ENCODE results near the gene ZDHHC24.

ZDHHC24 gene

DNA sequence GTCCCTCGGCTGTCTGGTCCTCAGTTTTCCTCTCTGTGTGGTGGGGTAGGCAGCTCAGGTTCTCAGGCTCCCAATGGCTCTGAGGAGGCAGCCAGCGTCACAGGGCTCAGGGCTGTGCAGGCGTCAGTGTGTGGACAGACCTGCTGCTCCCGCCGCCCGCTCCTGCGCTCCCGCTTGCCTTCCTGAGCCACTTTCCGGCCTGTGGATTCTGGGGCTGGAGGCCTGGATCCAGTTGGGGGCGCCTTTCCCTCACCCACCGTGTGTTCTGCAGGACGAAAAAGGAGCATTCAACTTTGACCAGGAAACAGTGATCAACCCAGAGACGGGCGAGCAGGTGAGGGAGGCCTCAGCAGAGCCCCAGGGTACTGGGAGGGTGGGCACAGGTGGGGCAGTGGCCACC is 50.9 kb downstream of the ZDHHC24 start:
- DNase-seq (ENCODE audit: low read depth), result no peak

GRCh38 chr11:66494458-66494857 is 51.4 kb downstream of the ZDHHC24 start:
- DNase-seq (ENCODE audit: low read depth), result no peak

DNA sequence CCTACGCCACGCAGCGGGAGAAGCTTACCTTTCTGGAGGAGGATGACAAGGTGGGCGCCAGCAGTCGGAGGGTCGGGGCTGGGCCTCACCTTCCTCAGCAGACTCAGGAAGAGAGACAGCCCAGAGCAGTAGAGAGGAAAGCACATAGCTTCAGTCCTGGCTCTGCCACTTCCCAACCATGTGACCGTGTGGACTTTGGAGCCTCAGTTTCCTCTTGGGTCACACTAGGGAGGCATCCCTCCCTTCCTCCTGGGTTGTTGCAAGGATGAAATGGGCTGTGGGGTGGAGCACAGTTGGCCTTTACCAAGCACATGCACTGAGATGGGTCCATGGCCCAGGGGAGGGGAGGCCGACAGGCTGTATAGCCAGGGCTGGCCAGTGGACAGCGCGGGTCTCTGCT is 52.7 kb downstream of the ZDHHC24 start:
- DNase-seq (ENCODE audit: low read depth), result no peak

GRCh38 chr11:66492161-66492865 is 53.5 kb downstream of the ZDHHC24 start:
- DNase-seq (ENCODE audit: low read depth), result no peak

DNA sequence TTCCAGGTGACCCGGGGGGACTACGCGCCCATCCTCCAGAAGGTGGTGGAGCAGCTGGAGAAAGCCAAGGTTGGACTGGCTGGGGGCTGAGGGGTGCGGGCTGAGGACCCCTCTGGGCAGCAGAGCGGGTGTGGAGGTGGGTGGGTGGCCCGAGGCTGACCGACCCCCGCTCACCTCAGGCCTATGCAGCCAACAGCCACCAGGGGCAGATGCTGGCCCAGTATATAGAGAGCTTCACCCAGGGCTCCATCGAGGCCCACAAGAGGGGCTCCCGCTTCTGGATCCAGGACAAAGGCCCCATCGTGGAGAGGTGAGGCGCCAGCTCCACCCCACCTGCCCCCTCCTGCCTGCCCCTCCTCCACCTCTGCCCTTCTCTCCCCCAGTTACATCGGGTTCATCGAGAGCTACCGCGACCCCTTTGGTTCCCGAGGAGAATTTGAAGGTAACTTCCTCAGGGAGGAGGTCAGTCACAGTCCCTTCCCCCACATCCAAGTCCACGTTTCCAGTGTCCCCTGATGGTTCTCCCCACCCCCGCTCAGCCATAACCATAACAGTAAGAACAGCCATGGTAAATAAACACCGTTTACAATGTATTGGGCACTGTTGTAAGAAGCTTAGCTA is 54.4 kb downstream of the ZDHHC24 start:
- DNase-seq (ENCODE audit: low read depth), result no peak

DNA sequence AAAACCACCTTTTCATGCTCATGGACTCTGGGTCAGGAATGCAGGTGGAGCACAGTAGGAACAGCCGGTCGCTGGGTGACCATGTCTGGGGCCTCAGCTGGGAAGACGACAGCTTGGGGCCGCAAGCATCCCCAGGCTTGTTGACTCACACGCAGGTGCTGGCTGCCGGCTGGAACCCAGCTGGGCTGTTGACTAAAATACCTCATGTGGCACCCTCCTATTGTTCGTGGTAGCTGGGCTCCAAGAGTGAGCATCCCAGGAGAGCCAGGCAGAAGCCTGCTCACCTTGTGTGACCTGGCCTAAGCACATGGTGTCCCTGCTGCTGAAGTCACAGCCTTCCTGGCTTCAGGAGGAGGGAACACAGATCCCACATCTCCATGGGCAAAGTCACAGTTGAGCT is 56.2 kb downstream of the ZDHHC24 start:
- no peak for DNase-seq (ENCODE audit: low read depth)

DNA sequence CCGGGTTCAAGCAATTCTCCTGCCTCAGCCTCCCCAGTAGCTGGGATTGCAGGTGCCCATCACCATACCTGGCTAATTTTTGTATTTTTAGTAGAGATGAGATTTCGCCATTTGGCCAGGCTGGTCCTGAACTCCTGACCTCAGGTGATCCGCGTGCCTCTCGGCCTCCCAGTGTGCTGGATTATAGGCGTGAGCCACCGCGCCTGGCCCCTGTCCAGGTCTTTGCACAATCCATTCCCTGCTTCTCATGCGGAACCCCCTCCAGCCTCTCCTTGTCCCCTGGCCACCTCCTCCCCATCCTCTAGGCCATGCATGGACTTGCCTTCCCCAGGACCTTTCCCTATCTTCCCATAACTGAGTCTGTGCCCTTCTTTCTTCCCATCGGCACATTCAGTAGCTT is 56.9 kb downstream of the ZDHHC24 start:
- no peak for DNase-seq (ENCODE audit: low read depth)

DNA sequence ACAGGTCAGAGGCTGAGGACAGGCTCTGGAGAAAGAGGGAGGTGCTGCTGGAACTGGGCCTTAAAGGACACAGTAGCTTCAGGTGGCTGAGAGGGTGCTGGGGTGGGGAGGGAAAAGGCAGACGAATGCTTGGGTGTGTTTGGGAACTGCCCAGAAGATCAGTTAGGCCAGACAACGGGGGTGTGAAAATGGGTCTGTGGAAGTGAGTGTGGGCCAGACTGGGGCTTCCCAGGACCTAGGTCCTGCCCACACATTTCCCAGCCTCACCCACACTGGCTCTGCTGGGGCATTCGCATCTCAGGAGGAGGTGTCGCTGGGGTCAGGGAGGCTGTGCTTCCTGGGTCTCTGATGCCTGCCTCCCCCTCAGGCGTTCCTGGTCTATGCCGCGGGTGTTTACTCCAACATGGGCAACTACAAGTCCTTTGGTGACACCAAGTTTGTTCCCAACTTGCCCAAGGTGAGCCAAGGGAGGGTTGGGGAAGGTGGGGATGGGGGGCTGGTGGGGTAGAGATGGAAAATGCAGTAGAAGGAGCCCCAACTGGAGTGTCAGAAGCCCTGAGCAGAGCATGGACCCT is 61.0 kb downstream of the ZDHHC24 start:
- DNase-seq (ENCODE audit: low read depth), result no peak

- peak; percentile 93 for DNase-seq (ENCODE audit: low read depth)
These were observed 65.5 kb downstream of the ZDHHC24 start, which contains the start of gene DPP3 for GRCh38 chr11:66480117-66480938. DPP3 (plus strand) TSS chr11:66480434; CDS start chr11:66482201, 1,767 bp downstream.

DNA sequence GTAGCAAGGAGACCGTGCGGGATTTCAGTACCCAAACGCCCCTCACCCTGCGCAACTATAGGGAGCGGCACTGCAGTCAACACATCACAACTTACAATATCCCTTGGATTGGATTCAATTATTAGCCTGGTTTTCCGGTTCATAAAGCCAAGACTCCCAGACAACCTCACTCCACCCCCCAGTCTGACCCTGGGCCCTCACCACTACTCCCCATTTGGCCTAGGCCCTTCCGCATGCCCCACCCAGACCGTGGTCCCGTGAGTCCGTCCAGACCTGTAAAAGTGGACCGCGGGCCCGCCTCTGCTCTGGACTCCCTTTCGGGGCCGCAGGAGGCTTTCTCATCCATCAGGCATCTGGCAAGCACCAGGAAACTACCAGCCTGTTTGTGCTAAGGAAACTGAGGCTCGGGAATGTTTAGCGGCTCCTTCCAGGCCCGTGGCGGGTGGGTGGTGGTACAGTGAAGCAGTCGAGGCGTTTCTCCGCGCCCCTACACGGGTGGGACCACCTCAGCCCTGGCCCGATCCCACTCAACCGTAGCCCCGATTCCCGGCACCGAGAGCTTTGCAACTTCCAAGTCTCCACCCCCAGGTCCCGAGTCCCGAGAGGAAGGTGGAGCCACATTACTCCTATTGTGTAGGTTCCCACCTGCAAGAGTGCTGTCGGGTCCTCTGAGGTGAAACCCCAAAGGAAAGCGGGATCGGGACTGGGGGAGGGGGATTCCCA is 66.3 kb downstream of the ZDHHC24 start:
- DNase-seq (ENCODE audit: low read depth), result no peak

GRCh38 chr11:66478729-66479393 is 67.0 kb downstream of the ZDHHC24 start:
- no peak for DNase-seq (ENCODE audit: low read depth)

DNA sequence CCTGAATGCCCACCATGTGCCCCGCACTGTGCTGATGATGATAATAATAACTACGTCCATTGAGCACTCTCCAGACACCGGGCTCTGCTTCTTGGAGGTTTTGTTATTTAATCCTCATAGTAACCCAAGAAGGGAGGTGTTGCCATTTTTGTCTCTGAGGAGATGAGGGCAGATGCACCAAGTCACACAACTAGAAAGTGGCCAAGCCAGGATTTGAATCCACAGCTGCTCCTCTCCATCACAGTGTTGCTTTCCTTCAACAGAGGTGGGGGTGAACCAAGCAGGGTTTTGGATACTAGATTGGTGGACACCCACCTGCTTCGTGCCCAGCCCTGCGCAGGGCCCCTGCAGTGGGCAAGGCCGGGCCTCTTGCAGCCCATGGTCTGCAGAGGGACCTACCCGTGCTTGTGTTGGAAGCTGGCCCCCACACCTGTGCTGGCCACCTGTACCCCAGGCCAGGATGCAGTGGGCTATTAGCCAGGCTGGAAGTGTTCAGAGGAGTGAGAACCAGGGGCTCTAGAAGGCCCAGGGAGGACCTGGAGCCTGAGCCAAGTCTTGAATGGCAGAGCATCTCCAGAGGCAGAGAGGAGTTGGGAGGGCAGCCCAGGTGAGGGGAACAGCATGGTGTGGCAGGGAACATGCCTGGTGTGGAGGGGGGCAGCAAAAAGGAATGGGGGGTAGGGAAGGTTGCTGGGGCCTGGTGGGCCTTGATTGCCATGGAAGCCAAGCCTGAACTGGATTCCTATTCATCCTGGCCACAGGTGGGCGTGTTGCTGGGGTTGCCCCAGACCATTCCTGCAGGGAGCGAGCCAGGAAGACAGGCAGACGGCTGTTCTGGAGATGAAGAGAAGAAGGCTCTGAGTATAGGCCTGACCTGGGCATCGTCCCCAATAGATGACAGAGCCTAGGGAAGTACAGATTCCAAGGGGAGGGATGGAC is 68.3 kb downstream of the ZDHHC24 start:
- DNase-seq (ENCODE audit: low read depth), result no peak

DNA sequence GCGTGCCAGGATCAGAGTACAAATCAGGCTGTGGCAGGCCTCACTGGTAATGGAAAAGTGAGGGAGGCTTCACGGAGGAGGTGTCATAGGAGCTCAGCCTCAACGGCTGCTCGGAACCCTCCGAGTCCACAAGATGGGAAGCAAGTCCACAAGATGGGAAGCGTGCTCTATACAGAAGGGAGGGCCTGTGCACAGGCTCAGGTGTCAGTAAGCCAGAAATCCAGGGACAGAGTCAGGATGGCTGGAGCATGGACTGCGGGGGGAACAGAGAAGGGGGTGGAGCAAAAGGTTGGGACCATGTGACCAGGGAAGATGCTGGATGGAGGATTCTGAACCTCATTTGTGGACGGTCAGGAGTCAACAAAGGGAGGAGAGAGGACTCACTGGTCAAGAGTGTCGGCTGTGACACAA is 69.0 kb downstream of the ZDHHC24 start:
- DNase-seq (ENCODE audit: low read depth), result no peak

- DNase-seq (ENCODE audit: low read depth), result no peak
These were observed 69.5 kb downstream of the ZDHHC24 start for GRCh38 chr11:66476173-66476840.

GRCh38 chr11:66475349-66476172 is 70.3 kb downstream of the ZDHHC24 start:
- no peak for DNase-seq (ENCODE audit: low read depth)

GRCh38 chr11:66473608-66474515 is 72.0 kb downstream of the ZDHHC24 start:
- no peak for DNase-seq (ENCODE audit: low read depth)

DNA sequence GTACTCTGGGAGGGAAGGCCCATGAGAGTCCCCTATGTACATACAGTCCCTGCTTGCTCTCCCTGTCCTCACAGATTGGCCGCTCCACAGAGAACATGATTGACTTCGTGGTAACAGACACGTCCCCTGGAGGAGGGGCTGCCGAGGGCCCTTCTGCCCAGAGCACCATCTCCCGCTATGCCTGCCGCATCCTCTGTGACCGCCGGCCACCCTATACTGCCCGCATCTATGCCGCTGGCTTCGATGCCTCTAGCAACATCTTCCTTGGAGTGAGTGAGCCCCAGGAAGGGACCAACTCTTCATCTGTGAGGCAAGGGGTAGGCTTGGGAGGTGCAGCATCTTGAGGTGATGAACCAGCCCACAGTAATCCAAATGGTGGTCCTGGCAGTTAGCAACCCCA is 72.7 kb downstream of the ZDHHC24 start:
- DNase-seq (ENCODE audit: low read depth), result no peak

- DNase-seq (ENCODE audit: low read depth), result no peak
These were observed 73.8 kb downstream of the ZDHHC24 start for GRCh38 chr11:66472054-66472453.
